ENCODE results near the gene PCDHGA1. TPM values are rescaled to one million over a fixed set of nuclear protein-coding genes. Genes with fewer than 3 reads are reported as not detected.
A peak's percentile ranks its signal among the peaks of the same experiment; 100 is the strongest.
"Not testable (repeated sequence)": the region's sequence is repeated elsewhere in the genome, so short reads cannot be mapped to it uniquely, and the experiment has no call there.

PCDHGA1 gene
- total and polyA plus RNA-seq, 2 donors (not counting 1 experiment from before 2014, with no cell fraction given): 0.06 to 0.64 TPM

DNA sequence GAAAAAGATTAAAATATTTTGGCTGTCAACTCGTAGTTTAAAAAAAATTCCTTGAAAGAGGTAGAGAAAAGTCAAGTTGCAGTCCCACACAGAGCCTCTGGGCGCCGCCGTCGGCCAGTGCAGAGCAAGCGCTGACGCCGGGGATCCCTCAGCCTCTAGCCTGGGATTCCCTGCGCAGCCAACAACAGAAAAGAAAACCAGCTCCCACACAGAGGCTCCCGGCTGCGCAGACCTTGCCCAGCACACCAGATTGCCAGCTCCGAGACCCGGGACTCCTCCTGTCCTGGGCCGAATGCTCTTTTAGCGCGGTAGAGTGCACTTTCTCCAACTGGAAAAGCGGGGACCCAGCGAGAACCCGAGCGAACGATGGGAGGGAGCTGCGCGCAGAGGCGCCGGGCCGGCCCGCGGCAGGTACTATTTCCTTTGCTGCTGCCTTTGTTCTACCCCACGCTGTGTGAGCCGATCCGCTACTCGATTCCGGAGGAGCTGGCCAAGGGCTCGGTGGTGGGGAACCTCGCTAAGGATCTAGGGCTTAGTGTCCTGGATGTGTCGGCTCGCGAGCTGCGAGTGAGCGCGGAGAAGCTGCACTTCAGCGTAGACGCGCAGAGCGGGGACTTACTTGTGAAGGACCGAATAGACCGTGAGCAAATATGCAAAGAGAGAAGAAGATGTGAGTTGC lies 87.3 kb downstream of the PCDHGA1 start, which contains the start of gene PCDHGB7:
PCDHGB7 (plus strand) TSS at position 184 of the 679 bp plus-strand sequence; CDS start at position 367, 183 bp downstream.
- TF ChIP-seq, protein P1, sequence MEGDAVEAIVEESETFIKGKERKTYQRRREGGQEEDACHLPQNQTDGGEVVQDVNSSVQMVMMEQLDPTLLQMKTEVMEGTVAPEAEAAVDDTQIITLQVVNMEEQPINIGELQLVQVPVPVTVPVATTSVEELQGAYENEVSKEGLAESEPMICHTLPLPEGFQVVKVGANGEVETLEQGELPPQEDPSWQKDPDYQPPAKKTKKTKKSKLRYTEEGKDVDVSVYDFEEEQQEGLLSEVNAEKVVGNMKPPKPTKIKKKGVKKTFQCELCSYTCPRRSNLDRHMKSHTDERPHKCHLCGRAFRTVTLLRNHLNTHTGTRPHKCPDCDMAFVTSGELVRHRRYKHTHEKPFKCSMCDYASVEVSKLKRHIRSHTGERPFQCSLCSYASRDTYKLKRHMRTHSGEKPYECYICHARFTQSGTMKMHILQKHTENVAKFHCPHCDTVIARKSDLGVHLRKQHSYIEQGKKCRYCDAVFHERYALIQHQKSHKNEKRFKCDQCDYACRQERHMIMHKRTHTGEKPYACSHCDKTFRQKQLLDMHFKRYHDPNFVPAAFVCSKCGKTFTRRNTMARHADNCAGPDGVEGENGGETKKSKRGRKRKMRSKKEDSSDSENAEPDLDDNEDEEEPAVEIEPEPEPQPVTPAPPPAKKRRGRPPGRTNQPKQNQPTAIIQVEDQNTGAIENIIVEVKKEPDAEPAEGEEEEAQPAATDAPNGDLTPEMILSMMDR (IDR thresholded peaks at IDR 0.05): peak; percentile 62
- Histone ChIP-seq H3K9me3 (ENCODE audit: control extremely low read depth in 1 of 3, control insufficient read depth in 2 of 3, insufficient read depth in 1 of 3, low read length in 2 of 3) (peaks cover 2 to 69% (median 48%) of the 10 kb centered on the region in 3 donors), H2AFZ (ENCODE audit: insufficient read depth, low read depth, low read length, poor library complexity, severe bottlenecking) (peak within 1 kb of the TSS; percentile 9), H3K4me2 (replicated peaks; ENCODE audit: low read depth, low read length, poor library complexity, severe bottlenecking) (peak within 1 kb of the TSS; percentile 26), H3K27me3 (replicated peaks in 1 of 4; ENCODE audit: control extremely low read depth in 1 of 4, control insufficient read depth in 3 of 4, insufficient read depth in 4 of 4, low read length in 3 of 4) (peaks cover 2 to 77% (median 65%) of the 10 kb centered on the region in 4 experiments), H3K4me3 (ENCODE audit: control extremely low read depth in 1 of 5, extremely low read depth in 1 of 5, insufficient read depth in 1 of 5, low read depth in 2 of 5, low read length in 4 of 5) (peak within 1 kb of the TSS in 2 of 5 experiments; percentile 15), H3K4me1 (ENCODE audit: control insufficient read depth in 2 of 2, insufficient read depth in 2 of 2, low read length in 2 of 2) (peaks cover 21 to 27% of the 10 kb centered on the region in 2 donors)
- H3K27ac Mint-ChIP-seq; H3K27ac ChIP-seq (ENCODE audit: low read length in 2 of 2); H4K20me1 ChIP-seq (ENCODE audit: control insufficient read depth, insufficient read depth, low read length, poor library complexity, severe bottlenecking); POLR2A ChIA-PET; H3K36me3 ChIP-seq (replicated peaks in 1 of 2; ENCODE audit: control extremely low read depth in 1 of 2, control insufficient read depth in 1 of 2, extremely low read depth in 1 of 2, insufficient read depth in 2 of 2, low read length in 1 of 2); H3K9me3 Mint-ChIP-seq (ENCODE audit: insufficient read depth); H3K79me2 ChIP-seq (ENCODE audit: control insufficient read depth, insufficient read depth, low read length); H3K9ac ChIP-seq (ENCODE audit: low read length): not testable (repeated sequence)
- ATAC-seq (ENCODE audit: low read depth) (peak; percentile 70), DNase-seq (peak; percentile 57)
- H3K4me3 Mint-ChIP-seq: peak within 1 kb of the TSS; percentile 80
- CTCF ChIA-PET: interaction anchor here (1.0 to 3.4 kb wide), 13 partner anchors 11 to 200 kb away, joined by 3 to 24 read pairs (median 3); partner anchors contain the start of genes PCDHGA12, PCDHGA9 and PCDHGC3
- H3K4me1 Mint-ChIP-seq: peaks cover 28% of the 10 kb centered on the region
- H3K27me3 Mint-ChIP-seq: peaks cover 68% of the 10 kb centered on the region
- intact Hi-C loops (cut with micrococcal nuclease): loop anchor here (1.0 to 10.0 kb wide), 2 partner anchors 93 to 141 kb away; partner anchors contain the start of gene TAF7
- WGBS (ENCODE audit: insufficient coverage): 8% methylated on average over 46 of the region's 47 CpGs
